ENCODE measurements around the gene ALOX5AP. TPM values are rescaled to one million over a fixed set of nuclear protein-coding genes. Genes with fewer than 3 reads are reported as not detected.
"Not testable (repeated sequence)": the region's sequence is repeated elsewhere in the genome, so short reads cannot be mapped to it uniquely, and the experiment has no call there.

ALOX5AP gene
- total RNA-seq, 4 donors from 2014 or later = 4.7 to 21.5 (median 12.7) TPM

DNA sequence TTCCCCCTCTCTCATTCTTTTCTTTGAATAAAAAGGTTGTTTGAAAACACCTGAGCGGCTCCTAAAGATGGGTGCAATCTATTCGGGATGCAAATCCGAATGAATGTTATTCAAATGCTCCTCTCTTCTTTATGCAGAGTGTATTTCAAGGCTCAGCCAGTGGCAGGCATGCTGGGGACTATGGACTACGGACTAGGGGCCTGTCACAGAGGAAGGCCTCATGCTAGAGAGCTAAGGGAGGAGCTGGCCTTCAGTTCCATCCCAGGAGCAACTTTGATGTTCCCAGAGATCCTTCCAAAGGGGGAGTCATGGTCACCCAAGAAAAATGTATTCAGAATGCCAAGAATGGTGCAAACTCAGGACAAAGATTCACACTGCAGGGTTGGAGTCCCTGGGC, 9.3 kb downstream of the ALOX5AP start:
- Histone ChIP-seq H3K4me3 (no peak overlapping the region), H3K27me3 (no peaks in the 10 kb centered on the region), H3K36me3 (no peaks in the 10 kb centered on the region), H3K4me1 (peaks cover 9 to 56% (median 18%) of the 10 kb centered on the region in 3 donors), H3K9me3 (no peaks in the 10 kb centered on the region), H3K27ac (peak overlapping the region; percentile 39 to 81 (median 71))
- no peak for TF ChIP-seq POLR2A (IDR thresholded peaks at IDR 0.05)
- TF ChIP-seq, protein P1, sequence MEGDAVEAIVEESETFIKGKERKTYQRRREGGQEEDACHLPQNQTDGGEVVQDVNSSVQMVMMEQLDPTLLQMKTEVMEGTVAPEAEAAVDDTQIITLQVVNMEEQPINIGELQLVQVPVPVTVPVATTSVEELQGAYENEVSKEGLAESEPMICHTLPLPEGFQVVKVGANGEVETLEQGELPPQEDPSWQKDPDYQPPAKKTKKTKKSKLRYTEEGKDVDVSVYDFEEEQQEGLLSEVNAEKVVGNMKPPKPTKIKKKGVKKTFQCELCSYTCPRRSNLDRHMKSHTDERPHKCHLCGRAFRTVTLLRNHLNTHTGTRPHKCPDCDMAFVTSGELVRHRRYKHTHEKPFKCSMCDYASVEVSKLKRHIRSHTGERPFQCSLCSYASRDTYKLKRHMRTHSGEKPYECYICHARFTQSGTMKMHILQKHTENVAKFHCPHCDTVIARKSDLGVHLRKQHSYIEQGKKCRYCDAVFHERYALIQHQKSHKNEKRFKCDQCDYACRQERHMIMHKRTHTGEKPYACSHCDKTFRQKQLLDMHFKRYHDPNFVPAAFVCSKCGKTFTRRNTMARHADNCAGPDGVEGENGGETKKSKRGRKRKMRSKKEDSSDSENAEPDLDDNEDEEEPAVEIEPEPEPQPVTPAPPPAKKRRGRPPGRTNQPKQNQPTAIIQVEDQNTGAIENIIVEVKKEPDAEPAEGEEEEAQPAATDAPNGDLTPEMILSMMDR (IDR thresholded peaks at IDR 0.05) = no peak
- no peak for DNase-seq
- intact Hi-C loops (cut with DNase I) = no loop called here
- 75 to 84% methylated on average over 4 of the region's 4 CpGs for WGBS, 2 donors

DNA sequence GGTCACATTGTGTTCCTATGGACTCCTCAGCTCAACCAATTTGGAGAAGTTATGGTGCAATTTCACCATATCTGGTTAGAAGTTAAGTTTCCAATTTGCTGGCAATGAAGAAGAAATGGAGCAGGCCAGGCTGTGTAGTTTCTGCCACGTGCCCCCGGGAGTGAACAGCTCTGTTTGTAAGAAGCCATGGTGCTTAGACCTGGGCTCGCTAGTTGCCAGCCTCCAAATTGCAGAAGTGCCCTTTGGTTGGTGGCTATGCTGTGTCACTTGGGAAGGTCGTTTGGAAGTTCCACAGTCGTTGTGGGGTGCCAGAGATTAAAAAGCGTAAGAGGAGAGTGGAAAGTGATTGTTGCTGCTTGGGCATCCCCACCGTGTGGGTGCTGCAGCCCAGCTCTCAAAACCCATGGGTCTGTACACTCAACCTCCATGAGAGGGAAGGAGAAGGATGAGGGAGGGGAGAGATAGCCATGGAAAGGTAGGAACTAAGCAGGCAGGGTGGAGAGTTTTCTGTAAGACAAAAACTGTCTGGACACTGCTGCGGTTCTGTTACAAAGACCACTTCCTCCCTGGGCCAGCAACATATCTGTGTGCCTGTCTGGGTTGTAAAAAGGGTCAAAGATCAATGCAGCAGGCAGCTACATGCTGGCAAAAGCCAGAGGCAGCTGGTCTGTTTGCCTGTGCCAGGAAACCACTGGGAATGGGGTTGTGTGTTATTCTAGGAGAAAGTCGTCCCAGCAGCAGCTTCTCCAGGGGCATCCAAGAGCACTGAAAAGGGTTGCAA, 10.8 kb downstream of the ALOX5AP start:
- Histone ChIP-seq H3K4me1 (peaks cover 9 to 43% (median 15%) of the 10 kb centered on the region in 3 donors), H3K4me3 (no peak overlapping the region), H3K9me3 (no peaks in the 10 kb centered on the region), H3K27me3 (no peaks in the 10 kb centered on the region), H3K27ac (no peak overlapping the region), H3K36me3 (no peaks in the 10 kb centered on the region)
- WGBS, 2 donors = 57 to 63% methylated on average over 3 to 9 of the region's 9 CpGs
- no peak for TF ChIP-seq POLR2A (IDR thresholded peaks at IDR 0.05)
- TF ChIP-seq, protein P1 (IDR thresholded peaks at IDR 0.05) = no peak
- intact Hi-C loops (cut with DNase I) = no loop called here
- no peak for DNase-seq

DNA sequence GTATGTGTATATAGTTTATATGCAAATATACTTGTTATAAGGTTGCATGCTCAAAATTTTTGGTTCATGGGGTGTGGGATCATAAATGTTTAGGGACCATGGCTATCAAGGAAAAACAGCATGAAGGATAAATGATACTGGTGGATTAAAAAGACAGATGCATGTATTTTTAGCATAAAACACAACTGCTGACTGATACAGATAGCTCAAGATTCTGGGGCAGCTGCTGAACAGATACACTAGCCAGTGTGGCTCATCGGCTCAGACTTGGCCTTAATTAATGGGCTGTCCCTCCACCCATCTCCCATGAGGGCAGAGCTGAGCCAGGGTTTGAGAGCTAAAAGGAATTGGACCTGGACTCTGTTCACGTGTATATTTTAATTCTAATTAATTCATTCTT, 11.4 kb downstream of the ALOX5AP start:
- Histone ChIP-seq H3K9me3 (no peaks in the 10 kb centered on the region), H3K4me1 (peaks cover 9 to 43% (median 15%) of the 10 kb centered on the region in 3 donors), H3K4me3 (no peak overlapping the region), H3K27ac (no peak overlapping the region), H3K27me3 (no peaks in the 10 kb centered on the region), H3K36me3 (no peaks in the 10 kb centered on the region)
- no peak for DNase-seq
- 67 to 71% methylated on average over 2 of the region's 2 CpGs for WGBS, 2 donors
- intact Hi-C loops (cut with DNase I) = no loop called here
- no peak for TF ChIP-seq POLR2A (IDR thresholded peaks at IDR 0.05)
- TF ChIP-seq, protein P1 (IDR thresholded peaks at IDR 0.05) = no peak

DNA sequence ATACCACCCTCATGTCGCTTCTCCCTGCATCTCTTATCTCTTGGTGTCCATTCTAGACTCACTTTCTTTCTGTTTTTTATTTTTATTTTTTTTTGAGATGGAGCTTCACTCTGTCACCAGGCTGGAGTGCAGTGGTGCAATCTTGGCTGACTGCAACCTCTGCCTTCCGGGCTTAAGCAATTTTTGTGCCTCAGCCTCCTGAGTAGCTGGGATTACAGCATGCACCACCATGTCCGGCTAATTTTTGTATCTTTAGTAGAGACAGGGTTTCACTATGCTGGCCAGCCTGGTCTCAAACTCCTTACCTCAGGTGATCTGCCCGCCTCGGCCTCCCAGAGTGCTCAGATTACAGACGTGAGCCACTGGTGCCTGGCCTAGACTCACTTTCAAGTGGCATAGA, 12.5 kb downstream of the ALOX5AP start:
- DNase-seq; H3K4me3 ChIP-seq; H3K27me3 ChIP-seq; H3K9me3 ChIP-seq; H3K27ac ChIP-seq; intact Hi-C loops (cut with DNase I); H3K36me3 ChIP-seq: not testable (repeated sequence)
- 89 to 93% methylated on average over 6 of the region's 6 CpGs for WGBS, 2 donors
- H3K4me1 ChIP-seq = peaks cover 9 to 36% (median 15%) of the 10 kb centered on the region in 3 donors

DNA sequence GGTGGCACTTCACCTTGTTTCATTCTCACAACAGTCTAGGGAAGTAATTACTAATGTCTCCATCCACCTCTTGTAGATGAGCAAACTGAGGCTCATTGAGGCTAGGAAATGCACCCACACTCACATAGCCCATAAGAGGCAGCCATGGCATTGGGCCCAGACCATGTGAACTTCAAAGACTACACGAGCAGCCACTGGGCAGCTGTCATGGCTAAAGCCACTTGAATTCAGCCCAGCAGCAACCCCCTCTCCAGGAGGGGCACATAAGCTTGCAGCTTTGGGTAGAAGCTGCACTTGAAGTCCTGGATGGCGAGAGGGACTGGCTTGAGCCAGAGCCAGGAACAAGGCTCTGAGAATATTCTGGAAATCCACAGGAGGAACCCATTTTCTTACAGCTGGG, 13.4 kb downstream of the ALOX5AP start:
- DNase-seq = no peak
- 79 to 100% methylated on average over 1 to 2 of the region's 2 CpGs for WGBS, 2 donors
- peaks cover 6 to 28% (median 12%) of the 10 kb centered on the region in 3 donors for H3K4me1 ChIP-seq
- intact Hi-C loops (cut with DNase I) = no loop called here
- H3K9me3 ChIP-seq = no peaks in the 10 kb centered on the region
- H3K27ac ChIP-seq = no peak overlapping the region
- H3K4me3 ChIP-seq = no peak overlapping the region
- H3K27me3 ChIP-seq = no peaks in the 10 kb centered on the region
- TF ChIP-seq POLR2A (IDR thresholded peaks at IDR 0.05) = no peak
- TF ChIP-seq, protein P1 (IDR thresholded peaks at IDR 0.05) = no peak
- no peaks in the 10 kb centered on the region for H3K36me3 ChIP-seq
